Adrenal gland (tissue), 5 donors: ENCODE results near the gene CRYAB.

Experiments used
- CTCF ChIP-seq, 6 experiments: fragments of 450-650 bp in 4 of 6; fragments of 200-600 bp in 2 of 6; sonication (generic) in 1 of 6; IDR thresholded peaks; 1 replicate in 5 of 6; 2 replicates in 1 of 6; pipeline versions ENCODE4 v1.5.1 to v1.8.0; 2016 to 2021; ENCODE audit warnings: antibody characterized with exemption in 6 of 6, mild to moderate bottlenecking in 2 of 6, moderate library complexity in 1 of 6
- POLR2A ChIP-seq, 2 donors: fragments of 450-650 bp; IDR thresholded peaks; one replicate each; pipeline ENCODE4 v1.6.1; 2017; ENCODE audit warnings: antibody characterized with exemption in 2 of 2, mild to moderate bottlenecking in 2 of 2, moderate library complexity in 1 of 2
- donor health status: DM: no; HTN: no; CAD: no.

DNA sequence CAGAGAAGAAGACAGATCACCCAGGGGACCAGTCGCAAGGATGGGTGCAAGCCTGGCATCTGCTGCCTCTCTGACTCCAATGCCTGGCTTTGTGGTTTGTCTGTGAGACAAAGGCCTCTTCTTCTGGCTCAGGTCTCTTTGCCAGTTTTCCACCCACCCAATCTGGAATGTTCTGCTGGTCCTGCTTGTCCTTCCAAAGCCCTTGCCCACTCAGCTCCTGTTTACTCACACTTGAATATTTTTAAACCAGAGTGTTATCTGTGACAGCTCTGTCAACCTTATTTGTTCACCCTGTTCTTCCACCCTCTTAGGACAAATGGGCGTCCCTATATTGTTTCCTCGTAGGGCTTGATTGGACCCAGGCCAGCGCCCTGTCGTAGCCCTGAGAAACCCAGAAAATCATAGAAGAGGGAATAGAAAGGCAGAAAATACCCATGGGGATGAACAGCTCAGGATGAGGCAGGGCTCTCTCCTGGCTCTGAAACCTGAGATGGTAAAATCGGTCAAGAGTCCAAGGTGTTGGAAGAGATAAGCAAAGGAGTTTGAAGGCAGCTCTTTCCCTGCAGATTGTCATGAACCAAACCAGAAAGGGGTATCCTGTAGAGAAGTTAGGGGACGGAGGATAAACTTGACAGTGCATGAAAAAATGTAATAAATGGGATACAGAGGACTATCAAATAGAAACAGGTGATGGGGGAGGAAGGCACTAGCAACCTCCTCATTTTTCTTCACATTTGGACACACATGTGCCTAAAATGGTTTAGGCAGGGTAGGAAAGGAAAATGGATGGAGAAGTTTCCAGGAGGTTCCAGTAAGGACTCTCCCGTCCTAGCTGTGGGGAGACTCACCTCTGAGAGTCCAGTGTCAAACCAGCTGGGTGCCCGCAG is 651 bp downstream of the CRYAB start:
- TF ChIP-seq CTCF (IDR thresholded peaks at IDR 0.05) (no peak), POLR2A (IDR thresholded peaks at IDR 0.05) (no peak)
